ENCODE measurements around the gene MEA1. TPM values are rescaled to one million over a fixed set of nuclear protein-coding genes. Genes with fewer than 3 reads are reported as not detected.

The MEA1 gene
- total RNA-seq, 1 donor from 2014 or later: 42.7 TPM

- Mint-ChIP-seq H3K27ac (ENCODE audit: unreplicated experiment) (peak overlapping the region; percentile 77), H3K27me3 (ENCODE audit: unreplicated experiment) (peaks cover 8% of the 10 kb centered on the region), H3K9me3 (ENCODE audit: unreplicated experiment) (peaks cover 15% of the 10 kb centered on the region), H3K4me1 (ENCODE audit: low read depth, unreplicated experiment) (peaks cover 20% of the 10 kb centered on the region), H3K4me3 (ENCODE audit: unreplicated experiment) (peak overlapping the region; percentile 100), H3K36me3 (ENCODE audit: unreplicated experiment) (peaks cover 9% of the 10 kb centered on the region)
- no peak for DNase-seq
- TF ChIP-seq CTCF (IDR thresholded peaks at IDR 0.05; ENCODE audit: partially characterized antibody, unreplicated experiment): no peak
These were observed 40.6 kb upstream of the MEA1 start for GRCh38 chr6:43054206-43054943.

GRCh38 chr6:43053545-43054205 lies 39.9 kb upstream of the MEA1 start, which contains the start of gene CUL7:
TSS of gene CUL7 (minus strand) at chr6:43053851. CDS start at chr6:43052788, 1,063 bp downstream.
- H3K4me1 Mint-ChIP-seq (ENCODE audit: low read depth, unreplicated experiment): peaks cover 19% of the 10 kb centered on the region

GRCh38 chr6:43052842-43053544 lies 39.2 kb upstream of the MEA1 start:
- DNase-seq: no peak
- Mint-ChIP-seq H3K27me3 (ENCODE audit: unreplicated experiment) (peaks cover 8% of the 10 kb centered on the region), H3K9me3 (ENCODE audit: unreplicated experiment) (peaks cover 13% of the 10 kb centered on the region), H3K27ac (ENCODE audit: unreplicated experiment) (peak overlapping the region; percentile 97), H3K36me3 (ENCODE audit: unreplicated experiment) (peaks cover 9% of the 10 kb centered on the region), H3K4me1 (ENCODE audit: low read depth, unreplicated experiment) (peaks cover 15% of the 10 kb centered on the region), H3K4me3 (ENCODE audit: unreplicated experiment) (peak overlapping the region; percentile 100)
- no peak for TF ChIP-seq CTCF (IDR thresholded peaks at IDR 0.05; ENCODE audit: partially characterized antibody, unreplicated experiment)

More at GRCh38 chr6:43053545-43054205, 39.9 kb upstream of the MEA1 start, which contains the start of gene CUL7:
- Mint-ChIP-seq H3K36me3 (ENCODE audit: unreplicated experiment) (peaks cover 9% of the 10 kb centered on the region), H3K27ac (ENCODE audit: unreplicated experiment) (peak within 1 kb of the TSS; percentile 97), H3K4me3 (ENCODE audit: unreplicated experiment) (peak within 1 kb of the TSS; percentile 100), H3K27me3 (ENCODE audit: unreplicated experiment) (peaks cover 8% of the 10 kb centered on the region), H3K9me3 (ENCODE audit: unreplicated experiment) (peaks cover 13% of the 10 kb centered on the region)
- peak; percentile 86 for DNase-seq
- no peak for TF ChIP-seq CTCF (IDR thresholded peaks at IDR 0.05; ENCODE audit: partially characterized antibody, unreplicated experiment)

- Mint-ChIP-seq H3K4me3 (ENCODE audit: unreplicated experiment) (peak overlapping the region; percentile 100), H3K36me3 (ENCODE audit: unreplicated experiment) (peaks cover 9% of the 10 kb centered on the region), H3K9me3 (ENCODE audit: unreplicated experiment) (peaks cover 13% of the 10 kb centered on the region), H3K4me1 (ENCODE audit: low read depth, unreplicated experiment) (peaks cover 15% of the 10 kb centered on the region), H3K27me3 (ENCODE audit: unreplicated experiment) (peaks cover 8% of the 10 kb centered on the region), H3K27ac (ENCODE audit: unreplicated experiment) (peak overlapping the region; percentile 97)
- DNase-seq: no peak
- TF ChIP-seq CTCF (IDR thresholded peaks at IDR 0.05; ENCODE audit: partially characterized antibody, unreplicated experiment): no peak
These were observed 38.6 kb upstream of the MEA1 start for GRCh38 chr6:43052225-43052841.

Data from glutamatergic neuron (in vitro differentiated cells).